HCT116 (cell line): ENCODE results near the gene ACVRL1. TPM values are rescaled to one million over a fixed set of nuclear protein-coding genes. Genes with fewer than 3 reads are reported as not detected.

Experiments
- ATAC-seq: fragments of 200-7000 bp; cut with Tn5 transposase; 2 replicates; pipeline ENCODE4 v1.9.1; 2020; ENCODE audit warnings: mild to moderate bottlenecking, moderate library complexity
- BruUV-seq: library from RNA; stranded (reverse); fragments of 400-500 nt; replicated peaks from 2 replicates; lab custom pipeline; 2021; lab: Mats Ljungman, UMichigan
- CTCF ChIA-PET: fragments of 300-600 bp; sonication (Branson Sonifier 250); formaldehyde crosslinking; loops from one replicate; lab custom pipeline; 2021; ENCODE audit warnings: antibody characterized with exemption; lab: Charles Lee
- POLR2A ChIA-PET: fragments of 300-600, 350-600 bp; sonication (Branson Sonifier 250); formaldehyde crosslinking; loops from one replicate; lab custom pipeline; 2021; ENCODE audit warnings: antibody characterized with exemption; lab: Charles Lee
- RAD21 ChIA-PET, 2 experiments: fragments of 300-600 bp; sonication (Branson Sonifier 250); formaldehyde crosslinking; loops; one replicate each; lab custom pipeline; 2023; ENCODE audit warnings: low total read pairs in 2 of 2; ENCODE audit not compliant: uncharacterized antibody in 2 of 2, unreplicated experiment in 2 of 2, low non-redundant PET in 1 of 2; lab: Charles Lee
- DNase-seq: peaks from one replicate; pipeline ENCODE4 v3.0.0-alpha.2; 2010; ENCODE audit warnings: low read depth, low spot score
- H2AFZ ChIP-seq: fragments of 200-600 bp; shearing (Covaris generic), sonication (generic); 2 replicates; pipeline ENCODE4 v1.6.1; 2017; ENCODE audit warnings: low read depth, mixed run types, mixed read lengths, antibody characterized with exemption, low read length; ENCODE audit not compliant: poor library complexity, severe bottlenecking
- H3K27ac ChIP-seq: 2 replicates; pipeline ENCODE4 v1.5.1; 2012; ENCODE audit warnings: low read depth, low read length
- H3K27me3 ChIP-seq: fragments of 200-600 bp; sonication (generic); 2 replicates; pipeline ENCODE4 v1.6.1; 2016; ENCODE audit warnings: mixed run types, low read length, mixed read lengths; ENCODE audit not compliant: insufficient read depth
- H3K36me3 ChIP-seq, 2 experiments: fragments of 200-500 bp in 1 of 2; fragments of 200-600 bp in 1 of 2; sonication (Bioruptor generic) in 1 of 2; sonication (generic) in 1 of 2; 2 replicates each; pipeline versions ENCODE4 v1.5.1 to v1.6.1; 2014 to 2016; ENCODE audit warnings: low read length in 2 of 2, inconsistent platforms in 1 of 2, mixed read lengths in 1 of 2, mixed run types in 1 of 2; ENCODE audit not compliant: insufficient read depth in 2 of 2, control insufficient read depth in 1 of 2
- H3K4me1 ChIP-seq, 2 experiments: fragments of 200-600 bp in 1 of 2; sonication (generic) in 1 of 2; 2 replicates each; pipeline versions ENCODE4 v1.5.1 to v1.6.1; 2012 to 2017; ENCODE audit warnings: low read length in 2 of 2, inconsistent platforms in 1 of 2, mild to moderate bottlenecking in 1 of 2, mixed read lengths in 1 of 2, mixed run types in 1 of 2, moderate library complexity in 1 of 2; ENCODE audit not compliant: insufficient read depth in 2 of 2, control insufficient read depth in 1 of 2
- H3K4me2 ChIP-seq: fragments of 200-600 bp; sonication (generic); 2 replicates; pipeline ENCODE4 v1.6.1; 2017; ENCODE audit warnings: mixed run types, low read length, mixed read lengths
- H3K4me3 ChIP-seq, 2 experiments: fragments of 200-600 bp in 1 of 2; sonication (generic) in 1 of 2; replicated peaks in 1 of 2; 2 replicates each; pipeline ENCODE4 v1.5.1; 2011 to 2016; ENCODE audit warnings: low read length in 2 of 2, control low read depth in 1 of 2, low read depth in 1 of 2, mild to moderate bottlenecking in 1 of 2, mixed read lengths in 1 of 2, mixed run types in 1 of 2
- H3K79me2 ChIP-seq: fragments of 200-600 bp; sonication (generic); 2 replicates; pipeline ENCODE4 v1.6.1; 2017; ENCODE audit warnings: mild to moderate bottlenecking, mixed run types, low read length, moderate library complexity, mixed read lengths; ENCODE audit not compliant: insufficient read depth
- H3K9ac ChIP-seq: fragments of 200-600 bp; sonication (generic); 2 replicates; pipeline ENCODE4 v1.6.1; 2016; ENCODE audit warnings: low read length, mixed read lengths
- H3K9me2 ChIP-seq: fragments of 200-600 bp; sonication (generic), shearing (Covaris generic); 2 replicates; pipeline ENCODE4 v1.6.1; 2017; ENCODE audit warnings: mixed run types, mild to moderate bottlenecking, moderate library complexity; ENCODE audit not compliant: insufficient read depth
- H3K9me3 ChIP-seq, 2 experiments: fragments of 200-500 bp in 1 of 2; fragments of 200-600 bp in 1 of 2; sonication (Bioruptor generic) in 1 of 2; sonication (generic) in 1 of 2; 2 replicates each; pipeline ENCODE4 v1.6.1; 2014 to 2017; ENCODE audit warnings: low read length in 2 of 2, mixed read lengths in 2 of 2, inconsistent platforms in 1 of 2, low read depth in 1 of 2, mild to moderate bottlenecking in 1 of 2, mixed run types in 1 of 2, moderate library complexity in 1 of 2; ENCODE audit not compliant: control insufficient read depth in 1 of 2, insufficient read depth in 1 of 2
- H4K20me1 ChIP-seq: fragments of 200-600 bp; sonication (generic), shearing (Covaris generic); 2 replicates; pipeline ENCODE4 v1.6.1; 2017; ENCODE audit warnings: mixed run types, mild to moderate bottlenecking, moderate library complexity; ENCODE audit not compliant: insufficient read depth
- ATF3 ChIP-seq: IDR thresholded peaks from 2 replicates; pipeline ENCODE4 v1.6.1; 2012
- CBX3 ChIP-seq: IDR thresholded peaks from 2 replicates; pipeline ENCODE4 v1.6.1; 2012; ENCODE audit warnings: low read depth
- CEBPB ChIP-seq: IDR thresholded peaks from 2 replicates; pipeline ENCODE4 v1.6.1; 2012; ENCODE audit warnings: low read depth
- CTCF ChIP-seq, 3 experiments: fragments of 200-600 bp in 1 of 3; sonication (generic) in 1 of 3; IDR thresholded peaks in 2 of 3; conservative IDR thresholded peaks in 1 of 3; 2 replicates each; pipeline ENCODE4 v1.5.1; 2012 to 2017; ENCODE audit warnings: low read depth in 2 of 3, low read length in 2 of 3, antibody characterized with exemption in 1 of 3, borderline replicate concordance in 1 of 3, control low read depth in 1 of 3, mild to moderate bottlenecking in 1 of 3, mixed read lengths in 1 of 3, mixed run types in 1 of 3, moderate library complexity in 1 of 3; ENCODE audit not compliant: insufficient read depth in 1 of 3
- EZH2 ChIP-seq: fragments of 200-600 bp; sonication (generic); IDR thresholded peaks from 2 replicates; pipeline ENCODE4 v1.6.1; 2017; ENCODE audit warnings: antibody characterized with exemption, mixed run types
- EZH2phosphoT487 ChIP-seq: fragments of 200-600 bp; IDR thresholded peaks from 2 replicates; pipeline ENCODE4 v1.6.1; 2018; ENCODE audit warnings: antibody characterized with exemption, borderline replicate concordance
- JUND ChIP-seq: IDR thresholded peaks from 2 replicates; pipeline ENCODE4 v1.6.1; 2012
- MAX ChIP-seq: IDR thresholded peaks from 2 replicates; pipeline ENCODE4 v1.6.1; 2012
- POLR2A ChIP-seq: IDR thresholded peaks from 2 replicates; pipeline ENCODE4 v1.7.0; 2011; ENCODE audit warnings: borderline replicate concordance; ENCODE audit not compliant: insufficient read depth, insufficient read length; ENCODE audit errors: extremely low read depth
- POLR2AphosphoS5 ChIP-seq: IDR thresholded peaks from 2 replicates; pipeline ENCODE4 v1.6.1; 2011; ENCODE audit warnings: mild to moderate bottlenecking, low read depth, low read length, moderate library complexity
- RAD21 ChIP-seq: IDR thresholded peaks from 2 replicates; pipeline ENCODE4 v1.6.1; 2012; ENCODE audit warnings: low read depth, mild to moderate bottlenecking
- SIN3A ChIP-seq: IDR thresholded peaks from 2 replicates; pipeline ENCODE4 v1.6.1; 2012; ENCODE audit warnings: low read depth
- SRF ChIP-seq: IDR thresholded peaks from 2 replicates; pipeline ENCODE4 v1.6.1; 2012; ENCODE audit warnings: low read depth
- ZNF274 ChIP-seq: fragments of 200-500 bp; sonication (Bioruptor generic); IDR thresholded peaks from 2 replicates; pipeline ENCODE4 v1.6.1; 2014; ENCODE audit warnings: mild to moderate bottlenecking, low read depth, low read length, inconsistent platforms
- intact Hi-C: fragments of 100-400 bp; cut with micrococcal nuclease; formaldehyde crosslinking; loops from 2 replicates; pipeline ENCODE4 v1.10.0; 2022
- total RNA-seq: library from RNA; stranded (reverse); gene quantifications from one replicate; pipeline ENCODE4 v1.2.1, GENCODE V29; 2021; ENCODE audit not compliant: unreplicated experiment

Gene ACVRL1
- total RNA-seq, 1 experiment from 2014 or later = 2.5 TPM

- CTCF ChIA-PET = interaction anchor here (2.8 kb wide), 1 partner anchor 11 kb away, joined by 14 read pairs; no protein-coding TSS in a partner anchor
- DNase-seq (no peak), ATAC-seq (no peak)
- TF ChIP-seq CBX3 = no peak
- no peak for TF ChIP-seq POLR2A
- no peak for TF ChIP-seq JUND
- no peak for TF ChIP-seq CEBPB
- no peak for TF ChIP-seq SIN3A
- no peak for TF ChIP-seq RAD21
- TF ChIP-seq CTCF (IDR thresholded peaks at IDR 0.05 in 2 of 3, conservative IDR thresholded peaks at IDR 0.05 in 1 of 3; ENCODE audit: borderline replicate concordance in 1 of 3, insufficient read depth in 1 of 3, low read depth in 2 of 3, low read length in 2 of 3) = no peak
- no peak for TF ChIP-seq EZH2
- TF ChIP-seq EZH2phosphoT487 = no peak
- TF ChIP-seq MAX = no peak
- no peak for TF ChIP-seq POLR2AphosphoS5
- TF ChIP-seq ZNF274 = no peak
- TF ChIP-seq ATF3 = no peak
- TF ChIP-seq SRF = no peak
- Histone ChIP-seq H3K27me3 (no peaks in the 10 kb centered on the region), H3K9me2 (no peaks in the 10 kb centered on the region), H3K9ac (no peak overlapping the region), H3K36me3 (peaks cover 4 to 12% of the 10 kb centered on the region in 2 experiments; a peak in 2 of 4 replicates), H3K4me2 (no peak overlapping the region), H3K9me3 (no peaks in the 10 kb centered on the region), H3K4me3 (no peak overlapping the region), H2AFZ (no peak overlapping the region), H4K20me1 (no peaks in the 10 kb centered on the region), H3K79me2 (peaks cover 61% of the 10 kb centered on the region), H3K27ac (no peak overlapping the region), H3K4me1 (peaks cover 12 to 17% of the 10 kb centered on the region in 2 experiments)
- RAD21 ChIA-PET = no interaction called here
- POLR2A ChIA-PET = no interaction called here
- BruUV-seq = no TSS peak
- intact Hi-C loops = no loop called here
These were observed 65.6 kb downstream of the ACVRL1 start for GRCh38 chr12:51972849-51973273.

Other genes with a start within 250 kb of the ACVRL1 start
- 0.27 TPM for gene FIGNL2, start 58.8 kb upstream of the ACVRL1 start, total RNA-seq
- not detected for gene ANKRD33, start 19.4 kb upstream of the ACVRL1 start, total RNA-seq
- 22.7 TPM for gene ACVR1B, start 44.2 kb downstream of the ACVRL1 start, total RNA-seq
- 1.1 TPM for gene TAMALIN, start 99.4 kb downstream of the ACVRL1 start, total RNA-seq
- 35.3 TPM for gene NR4A1, start 143.9 kb downstream of the ACVRL1 start, total RNA-seq
- gene ATG101, start 162.5 kb downstream of the ACVRL1 start, total RNA-seq = 49.2 TPM
- not detected for gene SMIM41, start 172.2 kb downstream of the ACVRL1 start, total RNA-seq